ENCODE measurements around the gene NALCN. TPM values are rescaled to one million over a fixed set of nuclear protein-coding genes. Genes with fewer than 3 reads are reported as not detected.

The NALCN gene
- total RNA-seq, 3 donors from 2014 or later, result 0.10 to 1.4 (median 0.12) TPM

- no peaks in the 10 kb centered on the region for H3K4me1 ChIP-seq (ENCODE audit: low read depth)
- intact Hi-C loops (cut with DNase I, micrococcal nuclease), result no loop called here
- no peak for ATAC-seq
- no peak for TF ChIP-seq CTCF (IDR thresholded peaks at IDR 0.05)
- no peaks in the 10 kb centered on the region for H3K9me3 ChIP-seq
- no peak for DNase-seq
- no peak overlapping the region for H3K4me3 ChIP-seq
- no peaks in the 10 kb centered on the region for H3K36me3 ChIP-seq (ENCODE audit: low read depth)
Measured at GRCh38 chr13:101332583-101332982, 83.7 kb downstream of the NALCN start.

GRCh38 chr13:101331731-101332130 is 84.6 kb downstream of the NALCN start:
- ATAC-seq (no peak), DNase-seq (no peak)
- no peaks in the 10 kb centered on the region for H3K36me3 ChIP-seq (ENCODE audit: low read depth)
- intact Hi-C loops (cut with DNase I, micrococcal nuclease), result no loop called here
- H3K4me3 ChIP-seq, result no peak overlapping the region
- H3K4me1 ChIP-seq (ENCODE audit: low read depth), result no peaks in the 10 kb centered on the region
- no peak for TF ChIP-seq CTCF (IDR thresholded peaks at IDR 0.05)
- no peaks in the 10 kb centered on the region for H3K9me3 ChIP-seq

GRCh38 chr13:101327871-101328270 is 88.4 kb downstream of the NALCN start:
- intact Hi-C loops (cut with DNase I, micrococcal nuclease), result no loop called here
- DNase-seq (no peak), ATAC-seq (no peak)
- Histone ChIP-seq H3K4me1 (ENCODE audit: low read depth) (no peaks in the 10 kb centered on the region), H3K4me3 (no peak overlapping the region), H3K36me3 (ENCODE audit: low read depth) (no peaks in the 10 kb centered on the region), H3K9me3 (no peaks in the 10 kb centered on the region)
- no peak for TF ChIP-seq CTCF (IDR thresholded peaks at IDR 0.05)

- no peak for TF ChIP-seq CTCF (IDR thresholded peaks at IDR 0.05)
- intact Hi-C loops (cut with DNase I, micrococcal nuclease), result no loop called here
- no peaks in the 10 kb centered on the region for H3K4me1 ChIP-seq (ENCODE audit: low read depth)
- DNase-seq (no peak), ATAC-seq (no peak)
- no peaks in the 10 kb centered on the region for H3K9me3 ChIP-seq
- no peaks in the 10 kb centered on the region for H3K36me3 ChIP-seq (ENCODE audit: low read depth)
- no peak overlapping the region for H3K4me3 ChIP-seq
Measured at GRCh38 chr13:101326710-101327109, 89.6 kb downstream of the NALCN start.

GRCh38 chr13:101325423-101325822 is 90.9 kb downstream of the NALCN start:
- no peak for TF ChIP-seq CTCF (IDR thresholded peaks at IDR 0.05)
- no peaks in the 10 kb centered on the region for H3K4me1 ChIP-seq (ENCODE audit: low read depth)
- no peak for DNase-seq
- no peak overlapping the region for H3K4me3 ChIP-seq
- H3K9me3 ChIP-seq, result no peaks in the 10 kb centered on the region
- H3K36me3 ChIP-seq (ENCODE audit: low read depth), result no peaks in the 10 kb centered on the region
- no peak for ATAC-seq
- intact Hi-C loops (cut with DNase I, micrococcal nuclease), result no loop called here

- Histone ChIP-seq H3K9me3 (no peaks in the 10 kb centered on the region), H3K36me3 (ENCODE audit: low read depth) (no peaks in the 10 kb centered on the region), H3K4me3 (no peak overlapping the region), H3K4me1 (ENCODE audit: low read depth) (no peaks in the 10 kb centered on the region)
- ATAC-seq (no peak), DNase-seq (no peak)
- intact Hi-C loops (cut with DNase I, micrococcal nuclease), result no loop called here
- TF ChIP-seq CTCF (IDR thresholded peaks at IDR 0.05), result no peak
Measured at GRCh38 chr13:101323601-101324000, 92.7 kb downstream of the NALCN start.
